ENCODE data around the gene SEMG2.

The SEMG2 gene

GRCh38 chr20:45263556-45264266 lies 42.5 kb downstream of the SEMG2 start:
- DNase-seq (ENCODE audit: low spot score) (no peak), ATAC-seq (ENCODE audit: low read depth) (no peak)
- peaks cover 6% of the 10 kb centered on the region for H3K4me1 ChIP-seq (ENCODE audit: insufficient read depth, poor library complexity, severe bottlenecking)
- H3K36me3 ChIP-seq (ENCODE audit: low read depth): no peaks in the 10 kb centered on the region
- TF ChIP-seq CTCF (IDR thresholded peaks at IDR 0.05; ENCODE audit: poor library complexity, severe bottlenecking): no peak
- H3K4me3 ChIP-seq (ENCODE audit: severe bottlenecking): no peak overlapping the region
- no peak overlapping the region for H3K27ac ChIP-seq (ENCODE audit: poor library complexity, severe bottlenecking)
- no peaks in the 10 kb centered on the region for H3K27me3 ChIP-seq (ENCODE audit: insufficient read depth, poor library complexity, severe bottlenecking)
- no peaks in the 10 kb centered on the region for H3K9me3 ChIP-seq (ENCODE audit: severe bottlenecking)

GRCh38 chr20:45266977-45267376 lies 45.8 kb downstream of the SEMG2 start:
- no peak overlapping the region for H3K27ac ChIP-seq (ENCODE audit: poor library complexity, severe bottlenecking)
- H3K4me1 ChIP-seq (ENCODE audit: insufficient read depth, poor library complexity, severe bottlenecking): peaks cover 6% of the 10 kb centered on the region
- no peaks in the 10 kb centered on the region for H3K9me3 ChIP-seq (ENCODE audit: severe bottlenecking)
- ATAC-seq (ENCODE audit: low read depth) (0 out of 3 replicates have a peak, but pooled peaks have one; percentile 39), DNase-seq (ENCODE audit: low spot score) (no peak)
- no peak for TF ChIP-seq CTCF (IDR thresholded peaks at IDR 0.05; ENCODE audit: poor library complexity, severe bottlenecking)
- no peak overlapping the region for H3K4me3 ChIP-seq (ENCODE audit: severe bottlenecking)
- no peaks in the 10 kb centered on the region for H3K36me3 ChIP-seq (ENCODE audit: low read depth)
- H3K27me3 ChIP-seq (ENCODE audit: insufficient read depth, poor library complexity, severe bottlenecking): no peaks in the 10 kb centered on the region

- peaks cover 6% of the 10 kb centered on the region for H3K4me1 ChIP-seq (ENCODE audit: insufficient read depth, poor library complexity, severe bottlenecking)
- no peaks in the 10 kb centered on the region for H3K9me3 ChIP-seq (ENCODE audit: severe bottlenecking)
- H3K4me3 ChIP-seq (ENCODE audit: severe bottlenecking): no peak overlapping the region
- ATAC-seq (ENCODE audit: low read depth) (peak; percentile 49; the same call in 2 of the 3 replicates), DNase-seq (ENCODE audit: low spot score) (no peak)
- H3K27me3 ChIP-seq (ENCODE audit: insufficient read depth, poor library complexity, severe bottlenecking): no peaks in the 10 kb centered on the region
- no peak overlapping the region for H3K27ac ChIP-seq (ENCODE audit: poor library complexity, severe bottlenecking)
- no peak for TF ChIP-seq CTCF (IDR thresholded peaks at IDR 0.05; ENCODE audit: poor library complexity, severe bottlenecking)
- H3K36me3 ChIP-seq (ENCODE audit: low read depth): no peaks in the 10 kb centered on the region
Observed at GRCh38 chr20:45268531-45268930, 47.4 kb downstream of the SEMG2 start.

GRCh38 chr20:45269056-45269455 lies 47.9 kb downstream of the SEMG2 start:
- no peak for ATAC-seq (ENCODE audit: low read depth)
- Histone ChIP-seq H3K4me3 (ENCODE audit: severe bottlenecking) (no peak overlapping the region), H3K36me3 (ENCODE audit: low read depth) (no peaks in the 10 kb centered on the region), H3K9me3 (ENCODE audit: severe bottlenecking) (no peaks in the 10 kb centered on the region), H3K27me3 (ENCODE audit: insufficient read depth, poor library complexity, severe bottlenecking) (no peaks in the 10 kb centered on the region), H3K4me1 (ENCODE audit: insufficient read depth, poor library complexity, severe bottlenecking) (peaks cover 6% of the 10 kb centered on the region), H3K27ac (ENCODE audit: poor library complexity, severe bottlenecking) (no peak overlapping the region)
- no peak for TF ChIP-seq CTCF (IDR thresholded peaks at IDR 0.05; ENCODE audit: poor library complexity, severe bottlenecking)
- no peak for DNase-seq (ENCODE audit: low spot score)

- peaks cover 3% of the 10 kb centered on the region for H3K27me3 ChIP-seq (ENCODE audit: insufficient read depth, poor library complexity, severe bottlenecking)
Observed at GRCh38 chr20:45269754-45270270, 48.6 kb downstream of the SEMG2 start.

More at GRCh38 chr20:45269754-45270270, 48.6 kb downstream of the SEMG2 start:
- DNase-seq (ENCODE audit: low spot score): no peak
- Histone ChIP-seq H3K9me3 (ENCODE audit: severe bottlenecking) (no peaks in the 10 kb centered on the region), H3K36me3 (ENCODE audit: low read depth) (no peaks in the 10 kb centered on the region), H3K4me1 (ENCODE audit: insufficient read depth, poor library complexity, severe bottlenecking) (peaks cover 6% of the 10 kb centered on the region), H3K4me3 (ENCODE audit: severe bottlenecking) (no peak overlapping the region), H3K27ac (ENCODE audit: poor library complexity, severe bottlenecking) (no peak overlapping the region)
- ATAC-seq (ENCODE audit: low read depth): no peak
- TF ChIP-seq CTCF (IDR thresholded peaks at IDR 0.05; ENCODE audit: poor library complexity, severe bottlenecking): no peak
